HG03521 (cell line): Measurements from ENCODE around the gene OTOP2.
"Not testable (repeated sequence)": the region's sequence is repeated elsewhere in the genome, so short reads cannot be mapped to it uniquely, and the experiment has no call there.

Source experiments
- ATAC-seq: cut with Tn5 transposase; IDR thresholded peaks from one replicate; pipeline ENCODE4 v1.9.1; 2021; ENCODE audit warnings: mild to moderate bottlenecking, moderate library complexity; ENCODE audit not compliant: unreplicated experiment

The OTOP2 gene

DNA sequence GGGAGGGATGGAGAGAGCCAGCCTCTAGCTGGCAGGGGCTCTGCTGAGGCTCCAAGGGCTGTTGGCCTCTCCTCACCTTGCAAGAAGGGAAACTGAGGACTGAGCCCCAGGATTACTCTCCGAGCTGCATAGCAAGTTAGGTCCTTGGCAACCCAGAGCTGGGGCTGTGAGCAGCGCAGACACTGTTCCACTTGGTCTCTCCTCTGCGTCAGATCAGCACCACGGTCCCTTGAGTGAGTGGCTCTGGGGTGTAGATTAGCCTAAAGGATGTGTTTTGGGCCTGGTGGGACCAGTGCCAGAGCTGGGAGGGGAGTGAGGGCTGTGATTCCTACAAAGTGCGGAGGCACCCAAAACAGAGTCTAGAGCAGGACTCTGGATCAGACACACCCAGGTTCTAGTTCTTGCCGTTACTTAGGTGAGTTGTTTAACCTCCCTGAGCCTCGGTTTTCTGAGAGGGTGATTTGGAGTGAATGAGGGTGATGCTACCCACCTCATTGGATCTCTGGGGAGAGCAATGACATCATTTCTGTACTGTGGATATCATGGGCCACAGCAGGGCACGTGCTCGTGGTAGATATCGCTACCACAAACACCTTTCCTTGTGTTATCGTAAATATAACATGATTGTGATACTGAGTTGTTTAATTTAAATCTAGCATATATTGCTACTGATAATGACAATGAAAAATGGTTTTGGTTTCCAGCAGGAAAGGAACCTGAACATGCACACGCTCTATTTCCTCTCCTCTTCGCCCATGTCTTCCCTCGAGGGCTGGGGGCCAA, 22.5 kb upstream of the OTOP2 start:
- ATAC-seq: no peak

DNA sequence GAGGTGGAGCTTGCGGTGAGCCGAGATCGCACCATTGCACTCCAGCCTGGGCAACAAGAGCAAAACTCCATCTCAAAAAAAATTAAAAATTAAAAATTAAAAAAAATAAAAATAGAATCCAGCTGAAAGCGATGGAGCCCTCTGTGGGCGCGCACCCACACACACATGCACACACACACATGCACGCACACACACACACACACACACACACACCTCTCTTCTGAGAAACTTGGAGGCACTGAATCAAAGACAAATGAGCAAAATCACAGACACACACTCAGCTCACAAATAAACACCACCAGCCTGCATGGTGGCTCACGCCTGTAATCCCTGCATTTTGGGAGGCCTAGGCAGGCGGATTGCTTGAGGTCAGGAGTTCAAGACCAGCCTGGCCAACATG, 21.0 kb upstream of the OTOP2 start:
- ATAC-seq: no peak

DNA sequence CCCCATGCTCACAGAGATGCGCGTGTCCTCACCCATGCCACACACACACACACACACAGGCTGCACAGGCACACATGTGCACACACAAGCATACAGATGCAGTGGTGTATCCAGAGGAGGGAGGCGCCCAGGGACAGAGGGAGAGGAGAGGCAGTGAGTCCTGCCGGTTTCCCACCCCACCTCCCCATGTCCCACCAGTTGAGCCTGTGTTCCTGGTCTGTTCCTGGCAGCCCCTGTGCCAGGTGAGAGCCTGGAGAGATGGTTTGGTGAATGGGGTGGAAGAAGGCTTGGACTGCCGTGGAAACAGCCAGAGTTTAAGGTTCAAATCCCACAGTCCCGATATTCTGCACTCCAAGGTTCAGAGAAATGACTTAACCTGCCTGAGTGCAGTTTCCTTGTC, 20.4 kb upstream of the OTOP2 start:
- ATAC-seq: no peak

DNA sequence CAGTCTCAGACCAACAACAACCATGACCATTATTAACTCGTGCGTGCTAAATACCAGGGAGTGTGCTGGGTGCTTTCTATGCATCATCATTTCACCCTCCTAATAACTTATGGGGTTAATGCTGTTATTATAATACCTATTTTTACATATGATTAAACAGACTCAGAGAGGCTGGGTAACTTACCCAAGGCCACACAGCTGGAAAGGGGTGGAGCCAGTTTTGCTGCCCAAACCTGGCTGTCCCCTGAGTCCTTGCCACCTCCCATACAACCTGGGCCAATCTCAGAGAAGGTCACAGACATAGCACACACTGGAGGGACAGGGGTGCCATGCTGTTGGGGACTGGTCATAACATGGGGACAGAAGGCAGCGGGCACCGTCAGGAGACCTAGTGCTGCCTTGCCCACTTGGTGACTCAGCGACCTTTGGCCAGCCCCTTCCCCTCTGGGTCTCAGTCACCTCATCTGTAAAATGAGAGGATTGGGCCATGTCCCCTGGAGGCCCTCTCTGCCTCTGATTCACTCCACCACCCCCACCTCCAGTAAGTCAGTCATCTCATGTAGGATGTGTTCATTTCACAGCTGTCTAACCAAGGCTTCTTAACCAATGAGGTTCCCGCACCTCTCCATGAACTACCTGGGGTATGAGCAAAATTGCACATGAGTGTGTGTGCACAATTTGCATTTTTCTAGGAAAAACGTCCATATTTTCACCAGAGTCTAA, 19.2 kb upstream of the OTOP2 start:
- ATAC-seq: no peak

DNA sequence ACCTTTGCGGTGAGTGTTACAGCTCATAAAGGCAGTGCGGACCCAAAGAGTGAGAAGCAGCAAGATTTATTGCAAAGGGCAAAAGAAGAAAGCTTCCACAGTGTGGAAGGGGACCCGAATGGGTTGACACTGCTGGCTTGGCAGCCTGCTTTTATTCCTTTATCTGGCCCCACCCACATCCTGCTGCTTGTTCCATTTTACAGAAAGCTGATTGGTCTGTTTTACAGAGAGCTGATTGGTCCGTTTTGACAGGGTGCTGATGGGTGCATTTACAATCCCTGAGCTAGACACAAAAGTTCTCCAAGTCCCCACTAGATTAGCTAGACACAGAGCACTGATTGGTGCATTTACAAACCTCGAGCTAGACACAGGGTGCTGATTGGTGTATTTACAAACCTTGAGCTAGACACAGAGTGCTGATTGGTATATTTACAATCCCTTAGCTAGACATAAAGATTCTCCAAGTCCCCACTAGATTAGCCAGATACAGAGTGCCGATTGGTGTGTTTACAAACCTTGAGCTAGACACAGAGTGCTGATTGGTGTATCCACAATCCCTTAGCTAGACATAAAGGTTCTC, 17.8 kb upstream of the OTOP2 start:
- ATAC-seq: not testable (repeated sequence)

DNA sequence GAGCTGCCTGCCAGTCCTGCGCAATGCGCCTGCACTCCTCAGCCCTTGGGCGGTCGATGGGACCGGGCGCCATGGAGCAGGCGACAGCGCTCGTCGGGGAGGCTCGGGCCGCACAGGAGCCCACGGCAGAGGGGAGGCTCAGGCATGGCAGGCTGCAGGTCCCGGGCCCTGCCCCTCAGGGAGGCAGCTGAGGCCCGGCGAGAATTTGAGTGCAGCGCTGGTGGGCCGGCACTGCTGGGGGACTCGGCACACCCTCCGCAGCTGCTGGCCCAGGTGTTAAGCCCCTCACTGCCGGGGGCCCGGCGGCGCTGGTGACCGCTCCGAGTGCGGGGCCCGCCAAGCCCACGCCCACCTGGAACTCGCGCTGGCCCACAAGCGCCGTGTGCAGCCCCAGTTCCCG, 17.1 kb upstream of the OTOP2 start:
- ATAC-seq: no peak

DNA sequence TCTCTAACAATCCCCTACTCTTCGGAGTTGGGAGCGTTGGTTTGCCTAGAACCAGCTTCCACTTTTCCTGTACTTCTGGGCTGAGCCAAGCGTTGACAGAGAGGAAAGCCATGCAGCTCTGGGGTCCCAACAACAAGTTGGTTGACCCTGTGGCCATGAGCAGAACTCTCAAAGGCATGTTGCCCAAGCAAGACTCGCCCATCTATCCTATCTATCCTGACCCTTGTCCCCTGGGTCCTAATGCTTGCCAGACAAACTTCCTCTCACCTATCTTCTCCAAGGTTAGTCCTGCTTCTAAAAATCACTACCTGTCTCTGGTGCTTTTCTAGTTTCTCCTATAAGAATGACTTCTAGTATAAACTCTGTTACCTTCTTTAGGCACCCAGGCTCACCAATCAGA, 15.0 kb upstream of the OTOP2 start:
- not testable (repeated sequence) for ATAC-seq

DNA sequence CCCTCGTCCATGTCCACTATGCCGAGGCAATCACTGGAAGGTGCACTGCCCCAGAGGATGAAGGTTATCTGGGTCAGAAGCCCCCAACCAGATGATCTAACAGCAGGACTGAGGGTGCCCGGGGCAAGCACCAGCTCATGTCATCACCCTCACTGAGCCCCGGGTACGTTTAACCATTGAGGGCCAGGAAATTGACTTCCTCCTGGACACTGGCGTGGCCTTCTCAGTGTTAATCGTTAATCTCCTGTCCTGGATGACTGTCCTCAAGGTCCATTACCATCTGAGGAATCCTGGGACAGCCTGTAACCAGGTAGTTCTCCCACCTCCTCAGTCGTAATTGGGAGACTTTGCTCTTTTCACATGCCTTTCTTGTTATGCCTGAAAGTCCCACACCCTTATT, 12.7 kb upstream of the OTOP2 start:
- not testable (repeated sequence) for ATAC-seq

DNA sequence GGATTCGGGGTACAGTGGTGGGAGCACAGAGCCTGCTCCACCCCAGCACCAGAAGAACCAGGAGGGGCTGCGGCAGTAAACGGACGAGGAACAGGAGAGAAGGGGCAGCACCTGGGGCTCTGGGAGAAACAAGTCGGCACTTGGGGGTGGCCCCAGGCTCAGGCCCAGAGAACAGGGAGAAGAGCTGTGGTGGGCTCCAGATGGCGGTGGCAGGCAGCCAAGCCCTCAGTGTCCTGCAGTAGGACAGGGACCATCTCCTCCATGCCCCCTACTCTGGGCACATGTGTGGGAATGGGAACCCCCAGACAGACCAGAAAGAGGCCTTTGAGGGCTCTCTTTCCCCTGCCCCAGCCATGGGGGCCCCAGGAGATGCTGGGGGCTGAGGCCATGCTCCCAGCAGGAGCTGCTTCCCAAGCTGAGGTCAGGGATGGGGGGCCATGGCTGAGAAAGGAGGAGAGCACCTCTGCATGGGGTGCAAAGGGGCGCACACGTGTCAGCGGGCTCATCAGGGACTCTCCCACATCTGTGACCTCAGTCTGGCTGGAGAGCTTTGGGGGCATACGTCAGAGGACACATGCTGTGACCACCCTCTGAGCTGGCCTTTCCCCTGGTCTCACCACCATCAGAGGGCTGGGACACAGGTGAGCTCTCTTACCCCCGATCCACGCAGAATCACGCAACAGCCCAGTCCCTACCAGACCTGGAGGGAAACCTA, 7.8 kb upstream of the OTOP2 start:
- ATAC-seq: no peak

DNA sequence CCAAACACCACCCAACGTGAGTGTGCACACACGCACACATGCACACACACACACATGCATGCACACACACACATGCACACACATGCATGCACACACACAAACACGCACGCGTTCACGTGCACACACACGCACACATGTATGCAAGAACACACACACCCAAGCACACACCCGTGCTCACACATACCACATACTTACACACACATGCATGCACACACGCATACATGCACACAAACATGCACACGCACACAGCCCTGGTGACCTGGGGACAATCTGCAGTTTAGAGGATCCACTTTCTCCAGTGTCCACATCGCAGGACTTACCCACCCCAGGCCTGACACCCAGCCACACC, 7.2 kb upstream of the OTOP2 start:
- ATAC-seq: no peak

DNA sequence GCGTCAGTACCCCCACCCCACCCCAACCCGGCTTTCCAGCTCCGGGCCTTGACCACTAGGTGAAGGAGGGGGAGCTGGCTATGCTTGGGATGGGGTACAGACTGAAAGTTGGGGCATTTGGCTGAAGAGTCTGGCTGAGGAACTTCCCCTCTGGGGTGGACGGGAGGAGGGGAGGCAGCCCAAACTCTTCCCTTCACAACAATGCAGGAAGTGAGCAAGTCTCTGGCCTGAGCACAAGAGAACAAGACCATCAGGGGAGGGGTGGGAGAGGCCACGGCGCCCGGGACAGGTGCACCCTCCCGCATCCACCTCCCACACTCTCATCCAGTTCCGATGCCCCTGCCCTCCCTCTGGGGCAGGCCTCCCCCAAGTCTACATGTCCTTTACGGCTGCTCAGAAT, 6.6 kb upstream of the OTOP2 start:
- no peak for ATAC-seq

DNA sequence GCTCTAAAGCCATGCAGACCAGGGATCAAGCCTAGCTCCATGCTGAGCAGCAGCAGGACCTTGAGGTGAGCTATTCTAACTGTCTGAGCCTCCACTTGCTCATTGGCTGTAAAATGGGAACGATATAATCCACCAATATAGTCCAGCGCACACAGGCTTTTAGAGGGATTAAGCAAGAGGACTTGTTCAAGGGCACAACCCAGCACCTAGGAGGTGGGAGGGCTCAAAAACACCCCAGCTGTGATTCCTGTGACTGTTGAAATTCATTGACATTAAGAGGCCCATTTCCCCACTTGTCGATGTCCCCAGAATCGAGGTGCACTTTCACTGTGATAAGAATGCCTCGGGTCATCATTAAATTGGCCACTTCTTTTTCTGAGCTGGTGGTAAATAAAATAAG, 5.2 kb upstream of the OTOP2 start:
- ATAC-seq: no peak

DNA sequence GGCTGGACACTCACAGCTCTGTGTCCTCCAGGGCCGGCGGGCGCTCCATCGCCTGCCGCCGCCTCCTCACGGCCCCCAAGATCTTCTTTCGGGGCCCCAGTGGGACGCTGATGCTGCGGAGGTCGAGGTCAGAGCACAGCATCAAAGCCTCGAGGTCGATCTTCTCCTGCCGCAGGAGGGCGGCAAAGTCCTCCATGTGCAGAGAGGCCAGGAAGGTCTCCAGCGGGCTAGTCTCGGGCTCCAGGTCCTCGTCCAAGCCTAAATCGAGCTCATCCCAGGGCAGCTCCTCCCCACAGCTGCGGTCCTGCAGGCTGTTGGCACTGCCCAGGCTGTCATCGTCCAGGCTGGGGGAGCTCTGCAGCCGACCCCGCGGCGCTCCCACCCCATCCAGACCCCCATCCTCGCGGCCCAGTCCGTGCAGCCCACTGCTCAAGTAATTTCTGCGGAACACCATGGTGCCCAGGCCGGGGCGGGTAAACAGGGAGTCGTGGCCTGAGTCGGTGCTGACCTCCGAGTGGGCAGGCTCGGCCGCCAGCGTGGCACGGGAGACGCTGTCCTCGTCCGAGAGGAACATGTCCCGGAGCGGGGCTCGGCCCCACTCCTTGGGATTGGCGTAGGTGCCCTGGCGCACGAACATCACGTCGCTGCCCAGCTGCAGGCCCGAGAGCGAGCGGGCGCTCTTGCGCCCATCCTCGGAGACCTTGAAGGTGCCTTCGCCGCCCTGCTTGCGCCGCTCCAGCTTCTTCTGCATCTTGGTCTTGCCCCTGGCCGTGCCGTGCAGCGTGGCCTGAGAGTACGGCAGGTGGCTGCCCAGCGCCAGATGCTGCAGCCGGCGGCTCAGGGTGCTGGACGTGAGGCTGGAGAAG, 4.4 kb upstream of the OTOP2 start:
- ATAC-seq: no peak

DNA sequence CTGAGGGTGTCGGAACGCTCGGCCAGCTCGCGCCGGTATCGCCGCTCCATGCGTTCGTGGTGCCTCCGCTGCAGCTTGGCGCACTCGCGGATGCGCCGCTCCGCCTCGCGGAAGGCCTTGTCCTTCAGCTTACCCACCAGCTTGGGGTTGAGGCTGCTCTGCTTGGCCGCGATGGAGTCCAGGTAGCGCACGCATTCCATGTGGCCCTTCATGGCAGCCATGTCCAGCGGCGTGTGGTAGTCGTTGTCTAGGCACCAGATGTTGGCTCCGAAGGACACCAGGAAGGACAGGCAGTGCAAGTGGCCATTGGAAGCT, 3.8 kb upstream of the OTOP2 start:
- ATAC-seq: no peak

DNA sequence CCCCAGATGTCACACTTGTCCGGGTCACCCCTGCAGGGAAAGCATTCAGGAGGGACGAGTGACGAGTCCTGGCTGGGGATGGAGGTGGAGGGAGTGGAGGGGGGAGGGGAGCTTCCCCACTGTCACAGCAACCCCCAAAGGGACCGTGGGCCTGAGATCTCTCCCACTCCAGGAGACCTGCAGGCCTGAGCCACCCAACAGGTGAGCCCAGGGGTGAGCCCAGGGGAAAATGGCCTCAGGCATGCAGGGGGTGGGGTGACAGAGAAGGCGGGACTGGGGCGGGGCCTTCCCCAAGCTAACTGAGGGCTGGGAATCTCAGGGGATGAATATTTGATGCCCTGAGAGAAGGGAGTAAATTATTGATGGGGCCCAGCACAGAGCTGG, 3.4 kb upstream of the OTOP2 start:
- ATAC-seq: no peak

DNA sequence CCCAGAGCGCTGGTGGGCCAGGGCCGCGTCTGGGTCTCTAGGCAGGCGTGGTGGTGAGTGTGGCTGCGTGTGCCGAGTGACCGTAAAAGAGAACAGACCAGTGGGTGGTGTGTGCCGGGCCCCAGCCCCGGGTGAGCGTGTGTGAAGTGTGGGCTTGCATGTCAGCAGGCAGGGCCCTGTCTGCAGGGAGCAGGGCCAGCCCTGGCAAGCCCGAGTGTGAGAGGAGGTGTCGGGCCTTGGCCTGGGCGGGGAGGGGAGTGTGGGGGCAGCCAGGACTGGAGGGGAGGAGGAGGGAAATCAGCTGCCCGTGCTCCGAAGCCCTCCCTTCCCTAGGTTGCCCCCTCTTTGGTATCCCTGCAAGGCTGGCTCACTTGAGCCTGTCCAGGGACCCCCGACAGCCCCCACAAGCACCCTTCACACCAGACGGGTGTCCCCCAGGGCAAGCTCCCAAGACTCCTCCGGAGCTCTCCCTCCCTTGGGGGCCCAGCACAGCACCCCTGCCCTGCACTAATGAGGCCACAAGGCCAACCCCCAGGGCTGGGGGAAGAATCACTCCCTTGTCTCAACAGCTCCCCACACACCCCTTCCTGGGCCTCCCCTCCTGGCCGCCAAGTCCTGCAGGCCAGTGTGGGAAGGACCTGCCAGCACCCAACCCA, 2.9 kb upstream of the OTOP2 start:
- no peak for ATAC-seq

DNA sequence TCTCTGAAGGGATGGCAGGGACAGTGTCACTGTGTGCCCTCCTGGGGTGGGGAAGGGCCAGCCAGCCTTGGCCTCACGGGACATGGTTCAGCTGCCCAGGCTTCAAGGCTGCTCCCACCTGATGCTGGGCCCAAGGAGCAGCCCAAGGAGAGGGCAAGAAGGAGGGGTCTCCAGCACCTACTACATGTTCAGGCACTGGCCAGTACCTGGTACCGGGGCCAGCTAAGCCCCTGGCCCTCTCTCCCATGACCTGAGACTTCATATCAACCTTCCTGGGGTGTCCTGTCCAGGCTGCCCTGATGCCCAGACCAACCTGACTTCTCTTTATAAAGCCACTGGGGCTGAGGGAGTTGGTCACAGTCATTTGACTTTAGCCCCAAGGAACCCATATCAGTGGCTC, 2.3 kb upstream of the OTOP2 start:
- ATAC-seq: no peak

DNA sequence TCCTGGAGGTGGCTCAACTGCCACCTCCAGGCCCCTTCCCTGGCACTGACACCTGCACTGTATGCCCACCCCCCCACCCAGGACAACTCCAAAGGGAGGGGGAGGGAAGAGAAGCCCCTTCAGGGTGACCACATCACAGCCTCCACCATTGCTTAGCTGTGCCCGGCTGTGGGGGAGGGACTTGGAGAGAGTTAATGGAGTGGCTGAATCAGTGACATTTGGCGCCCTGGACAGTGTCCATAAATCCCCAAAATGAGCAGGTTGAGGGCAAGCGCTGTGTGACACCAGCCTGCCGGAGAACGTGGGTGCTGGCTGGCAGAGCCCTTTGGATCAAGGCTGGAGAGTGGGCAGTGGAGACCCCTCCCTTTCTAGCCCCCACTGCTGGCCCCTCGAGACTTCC, 1.9 kb upstream of the OTOP2 start:
- no peak for ATAC-seq

DNA sequence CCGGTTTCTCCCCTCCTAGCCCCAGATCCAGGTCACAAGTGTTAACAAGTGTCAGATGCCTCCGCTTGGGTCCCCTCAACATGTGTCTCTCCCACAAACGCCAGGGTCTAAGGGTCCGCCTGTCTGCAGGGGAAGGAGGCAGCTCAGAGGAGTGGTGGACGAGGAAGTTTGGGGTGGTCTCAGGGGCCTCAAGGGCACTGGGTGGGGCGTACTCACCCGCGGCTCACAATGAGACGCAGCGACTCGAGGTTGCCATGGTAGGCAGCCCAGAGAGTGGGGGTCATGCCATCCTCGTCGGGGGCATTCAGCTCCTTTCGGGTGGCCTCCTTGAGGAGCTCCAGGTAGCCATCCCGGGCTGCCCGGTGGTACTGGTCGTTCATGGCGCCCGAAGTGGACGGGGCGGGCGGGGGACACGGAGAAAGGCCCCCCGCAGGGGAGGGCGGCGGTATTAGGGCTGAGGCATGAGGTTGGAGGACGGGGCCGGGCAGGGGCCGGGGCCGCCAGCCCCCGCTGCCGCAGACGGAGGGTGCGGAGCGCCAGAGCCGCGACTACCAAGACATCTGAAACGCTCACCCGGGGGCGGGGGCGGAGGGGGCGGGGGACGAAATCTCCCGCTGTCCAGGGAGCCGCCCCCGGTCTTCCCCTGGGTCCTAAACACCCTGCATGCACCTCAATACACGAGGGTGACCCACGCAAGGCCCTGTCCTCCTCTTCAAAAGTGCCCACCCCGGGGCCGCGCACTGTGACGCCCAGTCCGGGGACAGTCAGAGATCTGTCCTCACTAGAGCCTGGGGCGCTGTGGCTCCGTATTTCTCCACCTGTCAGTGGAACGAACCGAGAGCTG, 1.2 kb upstream of the OTOP2 start, which contains the start of gene USH1G:
USH1G (minus strand) TSS at position 562 of the 844 bp plus-strand sequence; CDS start at position 380, 182 bp downstream.
- no peak for ATAC-seq
